HepG2 (cell line): ENCODE measurements around the gene XRCC5. TPM values are rescaled to one million over a fixed set of nuclear protein-coding genes. Genes with fewer than 3 reads are reported as not detected.

Experiments used
- ARNT ChIP-seq: fragments of 450-650 bp; IDR thresholded peaks from 2 replicates; pipeline ENCODE4 v1.6.1; 2017
- CHD2 ChIP-seq: IDR thresholded peaks from 2 replicates; pipeline ENCODE4 v1.6.1; 2011; ENCODE audit warnings: low read depth, low read length, improper control_type of control experiment
- HES4 ChIP-seq: sonication (generic); formaldehyde crosslinking; IDR thresholded peaks from 2 replicates; pipeline ENCODE4 v1.9.0; 2021; ENCODE audit warnings: mild to moderate bottlenecking, missing genetic modification reagents, borderline replicate concordance
- KLF16 ChIP-seq, 2 experiments: sonication (generic) in 1 of 2; formaldehyde crosslinking in 1 of 2; IDR thresholded peaks; 2 replicates each; pipeline versions ENCODE4 v1.6.1 to v1.8.0; 2016 to 2023; ENCODE audit warnings: missing genetic modification reagents in 2 of 2, missing compliant biosample characterization in 1 of 2
- LCORL ChIP-seq, 2 experiments: fragments of 450-650 bp in 1 of 2; sonication (generic) in 1 of 2; formaldehyde crosslinking in 1 of 2; IDR thresholded peaks; 2 replicates each; pipeline versions ENCODE4 v1.5.0 to v1.6.1; 2017 to 2020; ENCODE audit warnings: antibody characterized with exemption in 1 of 2, missing genetic modification reagents in 1 of 2
- MXD4 ChIP-seq: IDR thresholded peaks from 2 replicates; pipeline ENCODE4 v1.6.1; 2016; ENCODE audit warnings: mild to moderate bottlenecking, missing biosample characterization, missing genetic modification reagents
- MYC ChIP-seq: sonication (generic); formaldehyde crosslinking; IDR thresholded peaks from 2 replicates; pipeline ENCODE4 v1.9.0; 2021; ENCODE audit warnings: missing genetic modification reagents, borderline replicate concordance
- PBX2 ChIP-seq: IDR thresholded peaks from 2 replicates; pipeline ENCODE4 v1.6.1; 2016; ENCODE audit warnings: control low read depth
- SALL1 ChIP-seq: sonication (generic); formaldehyde crosslinking; IDR thresholded peaks from 2 replicates; pipeline ENCODE4 v1.8.0; 2022; ENCODE audit warnings: mild to moderate bottlenecking, missing genetic modification reagents
- SPEN ChIP-seq: sonication (generic); formaldehyde crosslinking; IDR thresholded peaks from 2 replicates; pipeline ENCODE4 v1.5.1; 2020; ENCODE audit warnings: low read depth, mild to moderate bottlenecking, missing genetic modification reagents
- THAP11 ChIP-seq: IDR thresholded peaks from 2 replicates; pipeline ENCODE4 v1.6.1; 2016; ENCODE audit warnings: missing biosample characterization, missing genetic modification reagents
- ZNF17 ChIP-seq: sonication (generic); formaldehyde crosslinking; IDR thresholded peaks from 2 replicates; pipeline ENCODE4 v1.5.0; 2020; ENCODE audit warnings: mild to moderate bottlenecking, missing genetic modification reagents
- ZNF264 ChIP-seq: sonication (generic); formaldehyde crosslinking; IDR thresholded peaks from 2 replicates; pipeline ENCODE4 v1.4.0; 2020; ENCODE audit warnings: missing genetic modification reagents
- ZNF281 ChIP-seq: sonication (generic); formaldehyde crosslinking; IDR thresholded peaks from 2 replicates; pipeline ENCODE4 v1.4.0; 2020; ENCODE audit warnings: missing genetic modification reagents, borderline replicate concordance
- ZNF34 ChIP-seq: sonication (generic); formaldehyde crosslinking; IDR thresholded peaks from 2 replicates; pipeline ENCODE4 v1.4.0; 2020; ENCODE audit warnings: mild to moderate bottlenecking, missing genetic modification reagents, borderline replicate concordance
- ZNF44 ChIP-seq: sonication (generic); formaldehyde crosslinking; IDR thresholded peaks from 2 replicates; pipeline ENCODE4 v1.5.1; 2020; ENCODE audit warnings: mild to moderate bottlenecking, missing genetic modification reagents
- ZNF503 ChIP-seq: sonication (generic); formaldehyde crosslinking; IDR thresholded peaks from 2 replicates; pipeline ENCODE4 v1.4.0; 2020; ENCODE audit warnings: missing genetic modification reagents
- ZNF543 ChIP-seq: sonication (generic); formaldehyde crosslinking; IDR thresholded peaks from 2 replicates; pipeline ENCODE4 v1.4.0; 2020; ENCODE audit warnings: mild to moderate bottlenecking, missing genetic modification reagents
- ZNF577 ChIP-seq: sonication (generic); formaldehyde crosslinking; IDR thresholded peaks from 2 replicates; pipeline ENCODE4 v1.4.0; 2020; ENCODE audit warnings: mild to moderate bottlenecking, low read depth, missing genetic modification reagents, borderline replicate concordance
- ZNF746 ChIP-seq: sonication (generic); formaldehyde crosslinking; IDR thresholded peaks from 2 replicates; pipeline ENCODE4 v1.8.0; 2022; ENCODE audit warnings: mild to moderate bottlenecking, missing genetic modification reagents
- ZNF788 ChIP-seq: sonication (generic); formaldehyde crosslinking; IDR thresholded peaks from 2 replicates; pipeline ENCODE4 v1.5.0; 2020; ENCODE audit warnings: mild to moderate bottlenecking, missing genetic modification reagents, borderline replicate concordance
- polyA plus RNA-seq, 8 experiments: library from polyadenylated mRNA; depleted of rRNA in 3 of 8; stranded (reverse) in 7 of 8; unstranded in 1 of 8; fragments of >200 nt; fragmentation: Illumina TruSeq in 4 of 8; extraction: Trizol in 4 of 8; gene quantifications; 2 replicates each; pipeline versions ENCODE4 v1.2.1 to v1.2.3, GENCODE V29; 2011 to 2016; ENCODE audit warnings: low read depth in 4 of 8, missing spikeins in 1 of 8, mixed read lengths in 1 of 8; ENCODE audit not compliant: insufficient read depth in 1 of 8
- total RNA-seq, 5 experiments: library from RNA; depleted of rRNA; stranded (reverse); fragments of >200 nt; fragmentation: Illumina TruSeq; extraction: Trizol; gene quantifications; 2 replicates each; pipeline ENCODE4 v1.2.3, GENCODE V29; 2016; ENCODE audit warnings: low read depth in 1 of 5

Gene XRCC5
- total and polyA plus RNA-seq, 2 of the 13 experiments (the other 11 are each of a cell fraction or from before 2014, with no cell fraction given), result 264 to 454 TPM

GRCh38 chr2:216114714-216115531, 5.8 kb downstream of the XRCC5 start (continued):
- TF ChIP-seq ZNF503 (CRISPR knock-in tag) (0 out of 2 replicates have a peak, but pooled peaks have one; percentile 23), MYC (CRISPR knock-in tag) (peak; percentile 71; the same call in 1 of the 2 replicates), HES4 (CRISPR knock-in tag) (no peak), ARNT (no peak), LCORL (IDR thresholded peaks at IDR 0.05) (no peak), LCORL (CRISPR knock-in tag; IDR thresholded peaks at IDR 0.05) (no peak), ZNF44 (CRISPR knock-in tag) (peak; percentile 69; the same call in 1 of the 2 replicates), MXD4 (CRISPR knock-in tag) (peak; percentile 60; the same call in 1 of the 2 replicates), KLF16 (CRISPR knock-in tag; IDR thresholded peaks at IDR 0.05) (peak in 1 of 2 experiments; percentile 20; a peak in 1 of 4 replicates), ZNF577 (CRISPR knock-in tag) (no peak), PBX2 (CRISPR knock-in tag) (no peak), CHD2 (peak; percentile 57; the same call in 1 of the 2 replicates), SALL1 (CRISPR knock-in tag) (peak; percentile 72), ZNF281 (CRISPR knock-in tag) (peak; percentile 69; the same call in 1 of the 2 replicates), ZNF17 (CRISPR knock-in tag) (no peak), THAP11 (peak; percentile 76), ZNF543 (CRISPR knock-in tag) (peak; percentile 69; the same call in 1 of the 2 replicates), ZNF746 (CRISPR knock-in tag) (peak; percentile 23; the same call in 1 of the 2 replicates), ZNF34 (CRISPR knock-in tag) (peak; percentile 75; the same call in 1 of the 2 replicates), ZNF264 (no peak; the same call in 1 of the 2 replicates), SPEN (0 out of 2 replicates have a peak, but pooled peaks have one; percentile 33), ZNF788 (peak; percentile 18; the same call in 1 of the 2 replicates)
